ENCODE measurements around the gene CRELD2. TPM values are rescaled to one million over a fixed set of nuclear protein-coding genes. Genes with fewer than 3 reads are reported as not detected.
A peak's percentile ranks its signal among the peaks of the same experiment; 100 is the strongest.

CRELD2 gene
- total and polyA plus RNA-seq, 8 donors: 19.4 to 83.0 (median 38.0) TPM

GRCh38 chr22:49937758-49938564, 19.5 kb downstream of the CRELD2 start:
- no peaks in the 10 kb centered on the region for H3K9me3 ChIP-seq
- H3K27me3 ChIP-seq: no peaks in the 10 kb centered on the region
- intact Hi-C loops (cut with DNase I; ENCODE audit: low total_unique reads): no loop called here
- TF ChIP-seq POLR2AphosphoS5 (IDR thresholded peaks at IDR 0.05): peak in 2 of 3 donors; percentile 32 to 43
- TF ChIP-seq POLR2A (IDR thresholded peaks at IDR 0.05): no peak
- peaks cover 39 to 62% (median 56%) of the 10 kb centered on the region in 4 donors for H3K4me1 ChIP-seq
- DNase-seq: peak; percentile 29 to 77
- peak overlapping the region; percentile 93 to 99 (median 94) for H3K27ac ChIP-seq
- WGBS, 5 donors: 63 to 82% (median 75%) methylated on average over 23 to 27 of the region's 27 CpGs
- H3K4me3 ChIP-seq: no peak overlapping the region
- H3K36me3 ChIP-seq: no peaks in the 10 kb centered on the region

GRCh38 chr22:49938565-49939136, 20.2 kb downstream of the CRELD2 start:
- TF ChIP-seq POLR2AphosphoS5 (IDR thresholded peaks at IDR 0.05) (no peak), CTCF (IDR thresholded peaks at IDR 0.05) (no peak), POLR2A (IDR thresholded peaks at IDR 0.05) (no peak), EP300 (IDR thresholded peaks at IDR 0.05) (no peak)
- WGBS, 5 donors: 79 to 84% (median 82%) methylated on average over 5 to 19 of the region's 19 CpGs

GRCh38 chr22:49941507-49942316, 23.3 kb downstream of the CRELD2 start:
- Histone ChIP-seq H3K4me3 (no peak overlapping the region), H3K27ac (no peak overlapping the region), H3K9me3 (no peaks in the 10 kb centered on the region), H3K4me1 (peaks cover 25 to 54% (median 53%) of the 10 kb centered on the region in 4 donors), H3K27me3 (no peaks in the 10 kb centered on the region), H3K36me3 (no peaks in the 10 kb centered on the region)
- no peak for TF ChIP-seq POLR2A (IDR thresholded peaks at IDR 0.05)
- TF ChIP-seq EP300 (IDR thresholded peaks at IDR 0.05): no peak
- TF ChIP-seq POLR2AphosphoS5 (IDR thresholded peaks at IDR 0.05): no peak
- TF ChIP-seq CTCF (IDR thresholded peaks at IDR 0.05): no peak
- intact Hi-C loops (cut with DNase I; ENCODE audit: low total_unique reads): no loop called here
- no peak for DNase-seq
- WGBS, 5 donors: 88 to 94% (median 92%) methylated on average over 14 to 17 of the region's 17 CpGs

More at GRCh38 chr22:49938565-49939136, 20.2 kb downstream of the CRELD2 start:
- peak in 1 of 2 donors; percentile 30 for DNase-seq
- Histone ChIP-seq H3K27ac (peak overlapping the region in 4 of 5 donors; percentile 93 to 99 (median 96)), H3K27me3 (no peaks in the 10 kb centered on the region), H3K4me1 (peaks cover 34 to 62% (median 56%) of the 10 kb centered on the region in 4 donors), H3K36me3 (no peaks in the 10 kb centered on the region), H3K4me3 (no peak overlapping the region), H3K9me3 (no peaks in the 10 kb centered on the region)
- intact Hi-C loops (cut with DNase I; ENCODE audit: low total_unique reads): no loop called here

- intact Hi-C loops (cut with DNase I; ENCODE audit: low total_unique reads): no loop called here
- H3K27ac ChIP-seq: peak overlapping the region; percentile 25 to 84 (median 64)
Observed at GRCh38 chr22:49942565-49943404, 24.4 kb downstream of the CRELD2 start.

More at GRCh38 chr22:49942565-49943404, 24.4 kb downstream of the CRELD2 start:
- Histone ChIP-seq H3K36me3 (no peaks in the 10 kb centered on the region), H3K4me3 (no peak overlapping the region), H3K27me3 (no peaks in the 10 kb centered on the region), H3K4me1 (peaks cover 14 to 54% (median 43%) of the 10 kb centered on the region in 4 donors), H3K9me3 (no peaks in the 10 kb centered on the region)
- no peak for TF ChIP-seq CTCF (IDR thresholded peaks at IDR 0.05)
- TF ChIP-seq POLR2AphosphoS5 (IDR thresholded peaks at IDR 0.05): no peak
- no peak for TF ChIP-seq POLR2A (IDR thresholded peaks at IDR 0.05)
- WGBS, 5 donors: 55 to 68% (median 60%) methylated on average over 15 to 21 of the region's 21 CpGs
- DNase-seq: peak in 1 of 2 donors; percentile 71

Measured in stomach (tissue), 9 donors.